ENCODE data around the gene LRRC74B. TPM values are rescaled to one million over a fixed set of nuclear protein-coding genes. Genes with fewer than 3 reads are reported as not detected.
"Not testable (repeated sequence)": the region's sequence is repeated elsewhere in the genome, so short reads cannot be mapped to it uniquely, and the experiment has no call there.

The LRRC74B gene
- total RNA-seq, 2 experiments from 2014 or later = not detected

- Histone ChIP-seq H3K36me3 (ENCODE audit: insufficient read depth, low read length) (no peaks in the 10 kb centered on the region), H3K27ac (ENCODE audit: low read depth in 1 of 2, low read length in 2 of 2) (no peak overlapping the region), H3K4me1 (ENCODE audit: insufficient read depth, low read length) (peaks cover 4% of the 10 kb centered on the region), H3K9me3 (ENCODE audit: control insufficient read depth in 1 of 2, insufficient read depth in 1 of 2, low read length in 2 of 2) (no peaks in the 10 kb centered on the region), H3K27me3 (ENCODE audit: control insufficient read depth in 1 of 2, insufficient read depth in 2 of 2, low read length in 2 of 2) (peaks cover 5 to 10% of the 10 kb centered on the region in 2 experiments), H3K4me3 (ENCODE audit: low read length) (no peak overlapping the region)
- Mint-ChIP-seq H3K9me3 (no peaks in the 10 kb centered on the region), H3K27me3 (peaks cover 28% of the 10 kb centered on the region), H3K4me1 (ENCODE audit: low read depth) (peaks cover 3% of the 10 kb centered on the region), H3K36me3 (ENCODE audit: low read depth) (no peaks in the 10 kb centered on the region), H3K4me3 (no peak overlapping the region), H3K27ac (no peak overlapping the region)
- ChIA-PET CTCF (no interaction called here), POLR2A (no interaction called here)
- no peak for TF ChIP-seq CTCF (IDR thresholded peaks at IDR 0.05)
- intact Hi-C loops (cut with DNase I, micrococcal nuclease) = no loop called here
- no peak for DNase-seq
- ATAC-seq (ENCODE audit: poor library complexity) = no peak
Measured at GRCh38 chr22:21038405-21038804, 7.3 kb upstream of the LRRC74B start.

- H3K27ac ChIP-seq (ENCODE audit: low read depth in 1 of 2, low read length in 2 of 2); H3K4me3 Mint-ChIP-seq; H3K36me3 Mint-ChIP-seq (ENCODE audit: low read depth); H3K9me3 ChIP-seq (ENCODE audit: control insufficient read depth in 1 of 2, insufficient read depth in 1 of 2, low read length in 2 of 2); H3K9me3 Mint-ChIP-seq; intact Hi-C loops (cut with DNase I, micrococcal nuclease); H3K4me1 Mint-ChIP-seq (ENCODE audit: low read depth); H3K27ac Mint-ChIP-seq; H3K36me3 ChIP-seq (ENCODE audit: insufficient read depth, low read length); CTCF ChIA-PET; DNase-seq; ATAC-seq (ENCODE audit: poor library complexity); H3K4me3 ChIP-seq (ENCODE audit: low read length); POLR2A ChIA-PET: not testable (repeated sequence)
- Histone ChIP-seq H3K4me1 (ENCODE audit: insufficient read depth, low read length) (peaks cover 12% of the 10 kb centered on the region), H3K27me3 (ENCODE audit: control insufficient read depth in 1 of 2, insufficient read depth in 2 of 2, low read length in 2 of 2) (peaks cover 3 to 12% of the 10 kb centered on the region in 2 experiments)
- peaks cover 31% of the 10 kb centered on the region for H3K27me3 Mint-ChIP-seq
Measured at GRCh38 chr22:21039158-21039557, 6.6 kb upstream of the LRRC74B start.

GRCh38 chr22:21041937-21042336 is 3.8 kb upstream of the LRRC74B start:
- TF ChIP-seq CTCF (IDR thresholded peaks at IDR 0.05) = no peak
- CTCF ChIA-PET = no interaction called here
- H3K9me3 ChIP-seq (ENCODE audit: control insufficient read depth in 1 of 2, insufficient read depth in 1 of 2, low read length in 2 of 2) = no peaks in the 10 kb centered on the region
- H3K4me3 ChIP-seq (ENCODE audit: low read length) = no peak overlapping the region
- ATAC-seq (ENCODE audit: poor library complexity) (no peak), DNase-seq (no peak)
- Mint-ChIP-seq H3K9me3 (no peaks in the 10 kb centered on the region), H3K4me1 (ENCODE audit: low read depth) (peaks cover 21% of the 10 kb centered on the region), H3K27me3 (peaks cover 40% of the 10 kb centered on the region), H3K4me3 (no peak overlapping the region), H3K27ac (no peak overlapping the region), H3K36me3 (ENCODE audit: low read depth) (no peaks in the 10 kb centered on the region)
- peaks cover 6 to 12% of the 10 kb centered on the region in 2 experiments for H3K27me3 ChIP-seq (ENCODE audit: control insufficient read depth in 1 of 2, insufficient read depth in 2 of 2, low read length in 2 of 2)
- peaks cover 30% of the 10 kb centered on the region for H3K4me1 ChIP-seq (ENCODE audit: insufficient read depth, low read length)
- intact Hi-C loops (cut with DNase I, micrococcal nuclease) = loop anchor here in 1 of 2 experiments (5.0 kb wide), 1 partner anchor 50 kb away; no protein-coding TSS in a partner anchor
- H3K27ac ChIP-seq (ENCODE audit: low read depth in 1 of 2, low read length in 2 of 2) = no peak overlapping the region
- H3K36me3 ChIP-seq (ENCODE audit: insufficient read depth, low read length) = no peaks in the 10 kb centered on the region
- POLR2A ChIA-PET = no interaction called here

Measured in CD4-positive, alpha-beta T cell (primary cell).